C4-2B (cell line): ENCODE data around the gene HOXA13.

Experiments
- H3K27ac ChIP-seq: fragments of 450-650 bp; 2 replicates; pipeline ENCODE4 v1.5.1; 2017
- ZFX ChIP-seq: fragments of 450-650 bp; IDR thresholded peaks from 2 replicates; pipeline ENCODE4 v1.6.1; 2017
- TF ChIP-seq, protein P1 (sequence below): fragments of 450-650 bp; conservative IDR thresholded peaks from 2 replicates; pipeline ENCODE4 v1.5.1; 2017; ENCODE audit warnings: mild to moderate bottlenecking

The HOXA13 gene

DNA sequence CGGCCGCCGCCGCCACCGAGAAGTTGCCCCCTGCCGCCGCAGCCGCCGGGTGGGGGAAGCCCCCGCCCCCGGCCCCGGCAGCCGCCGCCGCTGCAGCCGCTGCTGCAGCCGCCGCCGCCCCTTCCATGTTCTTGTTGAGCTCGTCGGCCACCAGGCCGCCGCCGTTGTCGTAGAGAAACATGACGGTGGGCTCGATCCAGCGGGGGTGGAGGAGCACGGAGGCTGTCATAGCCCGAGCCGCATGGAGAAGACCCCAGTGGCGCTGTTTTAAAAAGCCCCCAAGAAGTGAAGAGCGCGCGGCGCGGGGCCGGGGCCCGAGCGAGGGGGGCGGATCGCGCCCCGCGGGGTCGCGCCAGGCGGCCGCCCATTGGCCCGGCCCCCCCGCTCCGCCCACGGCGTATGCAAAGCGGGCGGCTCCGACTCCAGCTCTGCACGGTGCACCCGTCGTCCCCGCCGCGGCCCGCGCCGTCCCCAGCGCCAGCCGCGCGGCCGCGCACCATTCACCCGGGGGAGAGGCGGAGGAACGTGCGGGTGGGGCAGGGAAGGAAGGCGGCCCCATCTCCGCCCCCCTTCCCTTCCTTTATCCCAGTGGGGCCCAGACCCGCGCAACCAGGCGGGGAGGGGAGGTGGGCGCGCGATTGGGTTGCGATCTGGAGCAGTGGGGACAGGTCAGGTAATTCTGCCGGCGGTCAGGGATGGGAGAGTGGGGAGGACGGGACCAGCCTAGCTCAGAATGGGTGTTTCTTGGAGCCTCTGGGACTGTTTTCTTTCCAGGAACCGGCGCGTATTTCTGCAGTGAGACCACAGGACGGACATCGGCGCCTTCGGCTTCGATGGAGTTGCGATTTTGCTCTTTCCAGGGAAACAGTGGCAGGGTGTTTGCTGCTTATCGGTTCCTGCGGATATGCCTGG lies at the start of gene HOXA13:
Gene HOXA13, minus strand, starts transcription at position 243 of the 912 bp plus-strand sequence. Its CDS starts 14 bp downstream, at position 229.
- no peak for TF ChIP-seq ZFX
- TF ChIP-seq, protein P1, sequence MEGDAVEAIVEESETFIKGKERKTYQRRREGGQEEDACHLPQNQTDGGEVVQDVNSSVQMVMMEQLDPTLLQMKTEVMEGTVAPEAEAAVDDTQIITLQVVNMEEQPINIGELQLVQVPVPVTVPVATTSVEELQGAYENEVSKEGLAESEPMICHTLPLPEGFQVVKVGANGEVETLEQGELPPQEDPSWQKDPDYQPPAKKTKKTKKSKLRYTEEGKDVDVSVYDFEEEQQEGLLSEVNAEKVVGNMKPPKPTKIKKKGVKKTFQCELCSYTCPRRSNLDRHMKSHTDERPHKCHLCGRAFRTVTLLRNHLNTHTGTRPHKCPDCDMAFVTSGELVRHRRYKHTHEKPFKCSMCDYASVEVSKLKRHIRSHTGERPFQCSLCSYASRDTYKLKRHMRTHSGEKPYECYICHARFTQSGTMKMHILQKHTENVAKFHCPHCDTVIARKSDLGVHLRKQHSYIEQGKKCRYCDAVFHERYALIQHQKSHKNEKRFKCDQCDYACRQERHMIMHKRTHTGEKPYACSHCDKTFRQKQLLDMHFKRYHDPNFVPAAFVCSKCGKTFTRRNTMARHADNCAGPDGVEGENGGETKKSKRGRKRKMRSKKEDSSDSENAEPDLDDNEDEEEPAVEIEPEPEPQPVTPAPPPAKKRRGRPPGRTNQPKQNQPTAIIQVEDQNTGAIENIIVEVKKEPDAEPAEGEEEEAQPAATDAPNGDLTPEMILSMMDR = no peak
- H3K27ac ChIP-seq = peak within 1 kb of the TSS; percentile 29; the same call in 1 of the 2 replicates

DNA sequence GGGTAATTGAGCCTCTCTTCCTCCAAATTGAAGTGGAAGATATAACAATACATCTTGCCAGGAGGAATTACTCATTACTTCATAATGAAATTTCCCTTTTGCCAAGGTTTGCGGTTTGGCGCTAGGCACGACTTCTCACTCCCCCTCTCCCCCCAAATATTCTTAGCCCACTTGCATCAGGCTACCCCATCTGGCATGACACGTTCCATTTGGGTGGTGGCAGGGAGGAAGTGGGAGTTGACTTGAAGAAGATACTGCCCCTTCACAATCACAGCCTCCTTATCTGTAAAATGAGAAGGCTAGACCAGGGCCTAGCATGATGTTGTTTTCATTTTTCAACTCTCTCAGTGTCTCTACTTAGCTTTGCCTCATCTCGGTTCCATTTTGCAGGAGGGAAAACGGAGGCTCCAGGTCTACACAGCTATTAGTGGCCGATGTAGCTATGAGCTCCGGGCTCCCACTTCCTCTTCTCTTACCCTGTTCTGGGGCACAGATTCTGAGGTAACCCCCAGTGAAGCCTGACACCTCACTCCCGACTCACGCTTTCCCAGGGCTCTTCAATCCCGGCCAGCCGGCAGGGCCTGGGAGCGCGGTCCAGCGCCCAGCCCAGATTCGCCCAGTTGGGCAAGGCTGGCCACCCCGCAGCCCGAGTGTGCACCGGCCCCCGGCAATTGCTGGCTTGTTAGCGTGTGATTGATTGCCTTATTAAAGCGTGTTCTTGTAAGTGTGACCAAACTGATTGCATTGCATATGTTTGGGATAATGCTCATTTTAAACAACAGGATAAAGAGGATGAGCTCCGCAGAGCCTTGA lies 49.2 kb upstream of the HOXA13 start:
- no peak overlapping the region for H3K27ac ChIP-seq
- no peak for TF ChIP-seq ZFX
- TF ChIP-seq, protein P1 = no peak

DNA sequence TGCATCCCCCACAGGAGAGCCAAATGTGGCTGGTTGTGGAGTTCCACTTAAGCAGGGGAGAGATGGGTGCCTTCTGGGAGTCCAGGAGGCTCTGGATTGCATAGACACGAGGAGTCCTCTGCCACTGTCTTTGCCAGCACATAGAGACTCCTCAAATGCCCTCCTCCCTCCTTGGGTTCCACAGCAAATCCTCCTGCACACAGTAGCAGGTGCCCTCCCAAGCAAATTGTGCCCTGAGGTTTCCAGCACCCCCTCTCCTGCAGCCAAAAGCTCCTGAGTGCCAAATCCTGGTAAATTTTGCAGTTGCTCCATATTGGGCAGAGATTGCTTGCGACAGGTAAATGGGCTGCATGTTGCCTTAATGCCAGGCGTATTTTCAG lies 48.5 kb upstream of the HOXA13 start:
- H3K27ac ChIP-seq = no peak overlapping the region
- TF ChIP-seq, protein P1 = no peak
- TF ChIP-seq ZFX = no peak

DNA sequence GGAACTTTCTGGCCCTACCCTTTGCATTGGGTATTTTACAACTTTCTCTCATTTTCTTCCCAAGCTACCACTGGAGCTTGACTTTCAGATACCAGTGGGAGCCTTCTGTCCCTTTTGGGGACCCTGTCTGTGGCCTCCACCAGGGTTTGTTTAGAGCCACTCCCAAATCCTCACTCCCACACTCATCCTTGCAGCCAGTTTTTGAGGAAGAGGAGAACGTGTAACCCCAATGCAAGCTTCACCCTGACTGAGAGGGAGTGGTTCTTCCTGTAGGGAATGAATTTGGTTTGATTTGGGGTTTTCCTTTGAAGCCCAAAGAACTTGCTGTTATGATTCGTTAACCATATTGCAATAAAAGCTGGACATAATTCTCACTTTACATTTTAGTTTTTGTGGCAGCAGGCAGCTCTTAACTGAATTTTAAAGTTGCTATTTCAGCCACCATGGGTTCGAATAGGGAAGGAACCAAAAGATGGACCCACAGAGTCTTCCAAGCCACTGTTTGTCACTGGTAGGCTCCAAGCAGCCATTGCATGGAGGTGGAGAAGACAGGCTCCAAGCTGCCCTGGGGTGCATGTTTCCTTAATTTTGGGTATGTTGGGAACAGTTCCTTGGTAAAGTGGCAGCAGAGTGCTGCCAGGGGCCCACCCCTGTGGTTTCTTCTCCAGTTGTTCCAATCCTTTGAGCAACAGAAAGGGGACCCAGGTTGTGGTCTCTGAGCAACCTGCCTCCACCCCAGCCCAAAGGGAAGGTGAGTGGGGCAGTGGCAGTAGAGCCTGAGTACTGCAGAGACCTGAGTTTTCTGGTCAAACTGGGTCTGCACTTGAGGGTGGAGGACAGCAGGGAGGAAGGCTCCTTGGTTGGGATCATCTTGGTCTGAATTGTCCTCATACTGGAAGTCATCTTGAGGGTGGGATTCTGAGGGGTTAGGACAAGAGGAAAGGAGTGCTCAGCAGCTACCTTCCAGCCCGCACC lies 47.8 kb upstream of the HOXA13 start:
- TF ChIP-seq, protein P1 = no peak
- no peak for TF ChIP-seq ZFX
- no peak overlapping the region for H3K27ac ChIP-seq

DNA sequence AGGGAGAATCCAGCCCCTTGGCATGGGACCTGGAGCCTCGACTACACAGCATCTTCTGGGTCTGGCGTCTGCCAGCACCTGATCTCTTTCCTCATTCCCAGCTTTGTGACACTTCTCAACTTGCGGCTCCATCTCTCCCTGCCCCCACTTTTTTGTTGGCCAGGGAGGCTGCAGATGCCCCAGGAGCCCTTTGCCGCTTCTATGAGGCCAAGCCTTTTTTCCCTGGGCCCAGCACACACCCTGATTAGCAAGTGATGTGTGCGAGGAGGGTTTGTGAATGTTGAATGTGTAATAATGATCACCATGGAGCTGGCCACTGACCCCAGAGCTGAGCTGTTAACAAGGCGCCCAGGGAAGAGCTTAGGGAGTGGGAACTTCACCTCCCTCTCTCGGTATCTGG lies 47.1 kb upstream of the HOXA13 start:
- no peak for TF ChIP-seq ZFX
- TF ChIP-seq, protein P1 = no peak
- no peak overlapping the region for H3K27ac ChIP-seq

DNA sequence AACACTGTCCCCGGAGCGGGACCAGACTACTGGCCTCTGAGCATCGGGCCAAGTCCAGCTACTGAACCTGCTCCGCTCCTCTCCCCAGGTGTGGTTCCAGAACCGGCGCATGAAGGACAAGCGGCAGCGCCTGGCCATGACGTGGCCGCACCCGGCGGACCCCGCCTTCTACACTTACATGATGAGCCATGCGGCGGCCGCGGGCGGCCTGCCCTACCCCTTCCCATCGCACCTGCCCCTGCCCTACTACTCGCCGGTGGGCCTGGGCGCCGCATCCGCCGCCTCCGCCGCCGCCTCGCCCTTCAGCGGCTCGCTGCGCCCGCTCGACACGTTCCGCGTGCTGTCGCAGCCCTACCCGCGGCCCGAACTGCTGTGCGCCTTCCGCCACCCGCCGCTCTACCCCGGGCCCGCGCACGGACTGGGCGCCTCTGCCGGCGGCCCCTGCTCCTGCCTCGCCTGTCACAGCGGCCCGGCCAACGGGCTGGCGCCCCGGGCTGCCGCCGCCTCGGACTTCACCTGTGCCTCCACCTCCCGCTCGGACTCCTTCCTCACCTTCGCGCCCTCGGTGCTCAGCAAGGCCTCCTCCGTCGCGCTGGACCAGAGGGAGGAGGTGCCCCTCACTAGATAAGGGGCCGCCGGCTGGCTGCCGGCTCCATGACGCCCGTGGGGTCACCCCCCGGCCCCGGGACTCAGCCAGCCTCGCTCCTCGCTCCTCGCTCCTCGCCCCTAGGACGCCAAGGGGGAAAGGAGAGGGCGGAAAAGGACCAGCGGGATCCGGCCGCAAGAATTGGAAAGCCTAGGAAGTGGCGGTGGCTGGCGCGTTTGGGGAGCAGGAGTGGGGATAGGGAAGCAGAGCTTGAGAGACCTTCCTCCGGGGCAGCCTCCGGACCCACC lies 46.2 kb upstream of the HOXA13 start:
- TF ChIP-seq, protein P1 = no peak
- TF ChIP-seq ZFX = no peak
- H3K27ac ChIP-seq = no peak overlapping the region
